ENCODE measurements around the gene RHOC.
A peak's percentile ranks its signal among the peaks of the same experiment; 100 is the strongest.

Gene RHOC

GRCh38 chr1:112702067-112702395 lies 4.9 kb downstream of the RHOC start:
- no peak for DNase-seq (ENCODE audit: low read depth)

GRCh38 chr1:112701227-112702066 lies 5.5 kb downstream of the RHOC start:
- DNase-seq (ENCODE audit: low read depth): no peak

- DNase-seq (ENCODE audit: low read depth): peak; percentile 40
Measured at GRCh38 chr1:112700290-112701226, 6.4 kb downstream of the RHOC start.

- DNase-seq (ENCODE audit: low read depth): no peak
Measured at GRCh38 chr1:112699425-112700144, 7.3 kb downstream of the RHOC start.

- no peak for DNase-seq (ENCODE audit: low read depth)
Measured at GRCh38 chr1:112698366-112699310, 8.3 kb downstream of the RHOC start.

GRCh38 chr1:112697781-112698201 lies 9.1 kb downstream of the RHOC start:
- DNase-seq (ENCODE audit: low read depth): no peak

- no peak for DNase-seq (ENCODE audit: low read depth)
Measured at GRCh38 chr1:112696578-112697314, 10.2 kb downstream of the RHOC start.

GRCh38 chr1:112695276-112695675 lies 11.7 kb downstream of the RHOC start:
- no peak for DNase-seq (ENCODE audit: low read depth)

GRCh38 chr1:112694363-112694929 lies 12.5 kb downstream of the RHOC start:
- DNase-seq (ENCODE audit: low read depth): no peak

GRCh38 chr1:112693821-112694220 lies 13.1 kb downstream of the RHOC start:
- no peak for DNase-seq (ENCODE audit: low read depth)

- DNase-seq (ENCODE audit: low read depth): no peak
Measured at GRCh38 chr1:112692681-112693080, 14.2 kb downstream of the RHOC start.

- no peak for DNase-seq (ENCODE audit: low read depth)
Measured at GRCh38 chr1:112689842-112690237, 17.1 kb downstream of the RHOC start.

GRCh38 chr1:112689196-112689841 lies 17.6 kb downstream of the RHOC start:
- no peak for DNase-seq (ENCODE audit: low read depth)

GRCh38 chr1:112688781-112689193 lies 18.1 kb downstream of the RHOC start:
- no peak for DNase-seq (ENCODE audit: low read depth)

GRCh38 chr1:112687785-112688496 lies 19.0 kb downstream of the RHOC start:
- no peak for DNase-seq (ENCODE audit: low read depth)

GRCh38 chr1:112687361-112687760 lies 19.6 kb downstream of the RHOC start:
- DNase-seq (ENCODE audit: low read depth): no peak

- DNase-seq (ENCODE audit: low read depth): no peak
Measured at GRCh38 chr1:112686835-112687234, 20.1 kb downstream of the RHOC start.

GRCh38 chr1:112686417-112686816 lies 20.5 kb downstream of the RHOC start:
- no peak for DNase-seq (ENCODE audit: low read depth)

- DNase-seq (ENCODE audit: low read depth): no peak
Measured at GRCh38 chr1:112685913-112686312, 21.0 kb downstream of the RHOC start.

Measured in T follicular helper cell (primary cell).